GM23338 (cell line): ENCODE results near the gene NEFH. TPM values are rescaled to one million over a fixed set of nuclear protein-coding genes. Genes with fewer than 3 reads are reported as not detected.

Source experiments
- ATAC-seq: fragments of 200-7000 bp; cut with Tn5 transposase; 3 replicates; pipeline ENCODE4 v1.9.1; 2020
- DNase-seq: peaks from one replicate; pipeline ENCODE4 v3.0.0-alpha.2; 2015; ENCODE audit warnings: low spot score
- H2AFZ ChIP-seq: fragments of 200-600 bp; sonication (generic); 2 replicates; pipeline ENCODE4 v1.8.0; 2016; ENCODE audit warnings: antibody characterized with exemption, mild to moderate bottlenecking, moderate library complexity
- H3F3A ChIP-seq: fragments of 200-600 bp; sonication (generic); replicated peaks from 2 replicates; pipeline ENCODE4 v1.8.0; 2017; ENCODE audit warnings: antibody characterized with exemption, mixed run types, low read depth
- H3K27ac ChIP-seq: fragments of 200-600 bp; sonication (generic); 2 replicates; pipeline ENCODE4 v1.6.1; 2016; ENCODE audit warnings: low read depth
- H3K27me3 ChIP-seq: fragments of 200-600 bp; sonication (generic); 2 replicates; pipeline ENCODE4 v1.8.0; 2016; ENCODE audit warnings: mild to moderate bottlenecking, mixed run types, moderate library complexity; ENCODE audit not compliant: insufficient read depth
- H3K36me3 ChIP-seq: fragments of 200-600 bp; sonication (generic); 2 replicates; pipeline ENCODE4 v1.8.0; 2016; ENCODE audit warnings: mild to moderate bottlenecking; ENCODE audit not compliant: insufficient read depth
- H3K4me1 ChIP-seq: fragments of 200-600 bp; sonication (generic); 2 replicates; pipeline ENCODE4 v1.8.0; 2016; ENCODE audit warnings: mild to moderate bottlenecking, moderate library complexity; ENCODE audit not compliant: insufficient read depth
- H3K4me2 ChIP-seq: fragments of 200-600 bp; sonication (generic); 2 replicates; pipeline ENCODE4 v1.7.1; 2017; ENCODE audit warnings: mixed run types
- H3K4me3 ChIP-seq: fragments of 200-600 bp; sonication (generic); 2 replicates; pipeline ENCODE4 v1.6.1; 2016; ENCODE audit warnings: mixed run types
- H3K79me2 ChIP-seq: fragments of 200-600 bp; sonication (generic); replicated peaks from 2 replicates; pipeline ENCODE4 v1.8.0; 2017; ENCODE audit warnings: mild to moderate bottlenecking; ENCODE audit not compliant: insufficient read depth
- H3K9me2 ChIP-seq: fragments of 200-600 bp; sonication (generic); 2 replicates; pipeline ENCODE4 v1.8.0; 2017; ENCODE audit not compliant: insufficient read depth
- H4K20me1 ChIP-seq: fragments of 200-600 bp; sonication (generic); replicated peaks from 2 replicates; pipeline ENCODE4 v1.8.0; 2017; ENCODE audit warnings: mild to moderate bottlenecking; ENCODE audit not compliant: insufficient read depth
- H3K27ac Mint-ChIP-seq: 2 replicates; pipeline ENCODE4 v1.8.0; 2020; ENCODE audit warnings: inconsistent platforms, mild to moderate bottlenecking, moderate library complexity, mixed read lengths
- H3K27me3 Mint-ChIP-seq: 3 replicates; pipeline ENCODE4 v1.8.0; 2022; ENCODE audit warnings: low read depth, mild to moderate bottlenecking, moderate library complexity, mixed read lengths, inconsistent platforms; ENCODE audit not compliant: insufficient read depth, poor library complexity
- H3K36me3 Mint-ChIP-seq: 3 replicates; pipeline ENCODE4 v1.8.0; 2021; ENCODE audit warnings: low read depth, mild to moderate bottlenecking, inconsistent platforms, moderate library complexity, mixed read lengths
- H3K4me1 Mint-ChIP-seq: 3 replicates; pipeline ENCODE4 v1.8.0; 2020; ENCODE audit warnings: mild to moderate bottlenecking, inconsistent platforms, mixed read lengths
- H3K4me3 Mint-ChIP-seq: 3 replicates; pipeline ENCODE4 v1.8.0; 2021; ENCODE audit warnings: moderate library complexity, mild to moderate bottlenecking, inconsistent platforms, mixed read lengths
- H3K9me3 Mint-ChIP-seq: 3 replicates; pipeline ENCODE4 v1.8.0; 2020; ENCODE audit warnings: moderate library complexity, mild to moderate bottlenecking, inconsistent platforms, mixed read lengths
- CREB1 ChIP-seq: fragments of 250-450 bp; sonication (Bioruptor Pico); IDR thresholded peaks from 2 replicates; pipeline ENCODE4 v1.5.0; 2020; ENCODE audit warnings: low read depth, mild to moderate bottlenecking, moderate library complexity
- CTCF ChIP-seq, 2 experiments: fragments of 200-600 bp in 1 of 2; sonication (generic) in 1 of 2; conservative IDR thresholded peaks; 2 replicates each; pipeline versions ENCODE4 v1.5.1 to v1.6.1; 2016 to 2017; ENCODE audit warnings: antibody characterized with exemption in 2 of 2, low read depth in 2 of 2, mild to moderate bottlenecking in 2 of 2, moderate library complexity in 1 of 2
- ETS1 ChIP-seq: IDR thresholded peaks from 2 replicates; pipeline ENCODE4 v1.6.1; 2016; ENCODE audit warnings: antibody characterized with exemption
- EZH2 ChIP-seq: fragments of 200-600 bp; sonication (generic); IDR thresholded peaks from one replicate; pipeline ENCODE4 v1.8.0; 2017; ENCODE audit warnings: antibody characterized with exemption, mild to moderate bottlenecking, low read depth; ENCODE audit not compliant: unreplicated experiment
- EZH2phosphoT487 ChIP-seq: fragments of 200-600 bp; sonication (generic); IDR thresholded peaks from one replicate; pipeline ENCODE4 v1.8.1; 2018; ENCODE audit warnings: antibody characterized with exemption; ENCODE audit not compliant: unreplicated experiment
- JUNB ChIP-seq: IDR thresholded peaks from one replicate; pipeline ENCODE4 v1.6.1; 2016; ENCODE audit warnings: antibody characterized with exemption; ENCODE audit not compliant: unreplicated experiment
- NANOG ChIP-seq: IDR thresholded peaks from 2 replicates; pipeline ENCODE4 v1.6.1; 2016; ENCODE audit warnings: antibody characterized with exemption, borderline replicate concordance
- POLR2AphosphoS5 ChIP-seq: IDR thresholded peaks from 2 replicates; pipeline ENCODE4 v1.6.1; 2016; ENCODE audit warnings: antibody characterized with exemption, low read depth
- REST ChIP-seq: IDR thresholded peaks from one replicate; pipeline ENCODE4 v1.6.1; 2018; ENCODE audit warnings: antibody characterized with exemption; ENCODE audit not compliant: unreplicated experiment
- STAT1 ChIP-seq: IDR thresholded peaks from one replicate; pipeline ENCODE4 v1.6.1; 2016; ENCODE audit warnings: antibody characterized with exemption; ENCODE audit not compliant: unreplicated experiment
- ZNF114 ChIP-seq: fragments of 250-450 bp; sonication (Bioruptor Pico); IDR thresholded peaks from 2 replicates; pipeline ENCODE4 v1.5.0; 2020; ENCODE audit warnings: mild to moderate bottlenecking, moderate library complexity
- ZNF331 ChIP-seq: fragments of 250-450 bp; sonication (Bioruptor Pico); IDR thresholded peaks from 2 replicates; pipeline ENCODE4 v1.5.0; 2020; ENCODE audit warnings: low read depth, mild to moderate bottlenecking, moderate library complexity
- ZNF462 ChIP-seq: fragments of 250-450 bp; sonication (Bioruptor Pico); IDR thresholded peaks from 2 replicates; pipeline ENCODE4 v1.5.0; 2020; ENCODE audit warnings: mild to moderate bottlenecking, moderate library complexity
- polyA plus RNA-seq: library from polyadenylated mRNA; unstranded; fragments of >200 nt; fragmentation: Nextera tagmentation; extraction: Ambion mirVana; gene quantifications from 2 replicates; pipeline ENCODE4 v1.2.1, GENCODE V29; 2016
- total RNA-seq: library from RNA; depleted of rRNA; stranded (reverse); fragments of >200 nt; shearing (Covaris generic); gene quantifications from 2 replicates; pipeline ENCODE4 v1.2.3, GENCODE V29; 2014

The NEFH gene
- total and polyA plus RNA-seq, 2 experiments from 2014 or later = 2.4 to 6.3 TPM

- Histone ChIP-seq H3F3A (peaks cover 7% of the 10 kb centered on the region; the same call in 1 of the 2 replicates), H3K27me3 (peaks cover 56% of the 10 kb centered on the region), H3K27ac (no peak overlapping the region), H3K9me2 (no peaks in the 10 kb centered on the region), H3K79me2 (no peaks in the 10 kb centered on the region), H3K4me2 (peak overlapping the region; percentile 87), H3K4me1 (peaks cover 28% of the 10 kb centered on the region), H4K20me1 (no peaks in the 10 kb centered on the region; the same call in 1 of the 2 replicates), H2AFZ (peak overlapping the region; percentile 94), H3K4me3 (peak overlapping the region; percentile 65), H3K36me3 (no peaks in the 10 kb centered on the region; the same call in 1 of the 2 replicates)
- Mint-ChIP-seq H3K9me3 (peaks cover 10% of the 10 kb centered on the region; the same call in 2 of the 3 replicates), H3K4me3 (peak overlapping the region; percentile 80), H3K4me1 (peaks cover 41% of the 10 kb centered on the region), H3K27me3 (peaks cover 62% of the 10 kb centered on the region), H3K36me3 (peaks cover 12% of the 10 kb centered on the region), H3K27ac (no peak overlapping the region)
- TF ChIP-seq JUNB = no peak
- no peak for TF ChIP-seq STAT1
- TF ChIP-seq POLR2AphosphoS5 = peak; percentile 34; the same call in 1 of the 2 replicates
- TF ChIP-seq ETS1 = no peak
- TF ChIP-seq REST = no peak
- TF ChIP-seq EZH2 = peak; percentile 28
- TF ChIP-seq ZNF331 = no peak
- TF ChIP-seq ZNF114 (CRISPR knock-in tag) = 0 out of 2 replicates have a peak, but pooled peaks have one; percentile 30
- no peak for TF ChIP-seq NANOG
- peak; percentile 89 for TF ChIP-seq CREB1
- TF ChIP-seq EZH2phosphoT487 = no peak
- TF ChIP-seq CTCF (conservative IDR thresholded peaks at IDR 0.05; ENCODE audit: low read depth in 2 of 2) = peak; percentile 28 to 48
- no peak for TF ChIP-seq ZNF462 (CRISPR knock-in tag)
- peak; percentile 75 for DNase-seq
- ATAC-seq = peak; percentile 33
Observed at GRCh38 chr22:29480512-29481264, 670 bp downstream of the NEFH start.
